NCI-H524 (cell line): ENCODE data around the gene MACIR.

Source experiments
- DNase-seq, 2 experiments: peaks; one replicate each; lab custom pipeline; 2025; lab: John Stamatoyannopoulos, UW

MACIR gene

DNA sequence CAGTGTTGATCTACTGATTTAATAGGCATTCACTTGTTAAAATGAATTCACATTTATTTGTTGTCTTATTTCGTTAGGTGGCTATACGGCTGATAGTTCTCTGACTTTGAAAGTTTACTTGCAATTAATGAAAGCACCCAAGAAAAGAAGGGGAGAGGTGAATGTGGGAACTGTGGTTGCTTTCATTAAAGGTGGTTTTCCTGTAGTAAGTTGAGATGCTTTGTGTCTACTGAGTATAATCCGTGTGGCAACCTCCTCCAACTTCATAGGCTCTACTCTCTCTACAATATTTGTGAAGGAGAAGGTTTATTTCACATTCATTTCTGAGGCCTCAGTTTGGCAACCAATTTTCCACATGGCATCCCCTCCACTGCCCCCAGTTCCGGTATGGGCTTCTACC is 12.8 kb upstream of the MACIR start:
- no peak for DNase-seq

DNA sequence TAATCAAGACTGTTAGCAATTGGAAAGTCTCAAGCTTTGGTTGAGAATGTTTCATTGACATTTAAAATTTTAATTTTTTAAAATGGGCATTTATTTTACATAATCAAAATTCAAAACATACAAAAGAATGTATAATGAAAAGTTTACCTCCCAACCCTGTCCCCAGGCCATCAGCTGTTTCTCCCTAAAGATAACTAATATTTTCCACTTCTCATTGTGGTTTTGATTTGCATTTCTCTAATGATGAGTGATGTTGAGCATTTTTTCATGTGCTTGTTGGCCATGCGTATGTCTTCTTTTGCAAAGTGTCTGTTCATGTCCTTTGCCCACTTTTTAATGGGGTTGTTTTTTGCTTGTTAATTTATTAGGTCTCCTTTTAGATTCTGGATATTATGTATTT is 11.4 kb upstream of the MACIR start:
- DNase-seq: no peak

DNA sequence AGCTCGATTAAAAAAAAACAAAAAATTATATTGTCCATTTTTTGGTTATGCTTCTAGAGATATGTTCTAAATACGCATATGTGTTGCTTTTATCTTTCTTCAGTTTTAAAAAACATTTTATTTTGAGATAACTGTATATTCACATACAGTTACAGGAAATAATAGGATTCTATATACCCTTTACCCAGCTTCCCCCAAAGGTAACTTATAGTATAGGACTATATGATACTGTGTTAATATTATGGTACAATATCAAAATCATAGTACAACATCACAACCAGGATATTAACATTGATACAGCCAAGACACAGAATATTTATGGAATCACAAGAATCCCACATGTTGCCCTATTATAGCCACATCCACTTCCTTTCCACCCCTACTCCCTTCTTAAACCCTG is 9.5 kb upstream of the MACIR start:
- no peak for DNase-seq

DNA sequence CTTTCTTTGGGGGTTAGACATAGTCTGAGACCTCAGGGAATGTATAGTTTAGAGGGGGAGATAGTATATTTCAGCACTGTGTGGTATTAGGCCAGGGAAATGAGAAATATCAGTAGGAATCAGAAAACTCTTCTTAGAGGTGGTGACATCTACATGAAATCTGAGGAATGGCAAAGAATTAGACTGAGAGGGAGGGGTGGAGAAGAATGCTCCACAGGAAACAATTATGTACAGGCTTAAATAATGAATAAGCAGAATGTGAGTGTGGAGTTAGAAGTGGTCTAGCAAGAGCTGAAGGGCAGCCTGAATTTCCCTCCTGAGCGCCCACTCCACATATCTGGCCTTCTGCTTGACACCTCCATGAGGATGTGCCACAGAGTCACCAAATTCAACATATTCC is 3.6 kb upstream of the MACIR start:
- no peak for DNase-seq

DNA sequence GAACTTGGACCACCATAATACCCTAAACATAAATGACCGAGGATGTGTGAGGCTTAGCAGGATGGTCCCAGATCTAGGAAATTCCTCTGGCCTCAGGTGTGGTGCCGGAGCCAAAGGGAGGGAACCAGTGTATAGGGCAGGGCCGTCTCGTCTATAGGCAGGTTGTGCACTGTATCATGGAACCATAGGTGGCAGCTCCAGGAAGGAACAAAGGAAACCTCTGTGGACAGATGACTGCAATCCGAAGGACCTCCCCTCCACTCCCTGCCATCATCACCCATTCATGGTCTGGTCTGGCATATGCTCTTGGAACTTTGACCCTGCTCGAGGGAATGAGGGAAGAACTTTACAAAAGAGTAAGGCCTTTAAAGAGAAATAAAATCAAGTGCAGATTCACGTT is 2.9 kb upstream of the MACIR start:
- DNase-seq: no peak

DNA sequence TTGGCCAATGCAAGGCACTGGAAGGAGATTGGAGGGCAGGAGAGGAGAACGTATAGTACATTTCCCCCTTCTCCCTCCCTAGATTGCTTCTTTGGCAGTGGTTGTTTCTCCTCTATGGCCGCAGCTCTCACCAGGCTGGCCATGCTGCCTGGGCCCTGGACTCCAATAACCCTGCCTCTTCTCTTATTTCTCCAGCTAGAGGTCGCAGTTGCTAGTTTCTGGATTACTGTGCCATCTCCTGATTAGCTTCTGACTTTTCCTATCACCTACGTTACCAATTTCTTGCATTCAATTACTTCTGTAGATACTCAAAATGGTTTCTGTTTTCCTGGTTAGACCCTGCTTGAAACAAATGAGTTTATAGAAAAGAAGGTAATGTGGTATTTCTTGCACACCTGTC is 2.4 kb upstream of the MACIR start:
- DNase-seq: no peak

DNA sequence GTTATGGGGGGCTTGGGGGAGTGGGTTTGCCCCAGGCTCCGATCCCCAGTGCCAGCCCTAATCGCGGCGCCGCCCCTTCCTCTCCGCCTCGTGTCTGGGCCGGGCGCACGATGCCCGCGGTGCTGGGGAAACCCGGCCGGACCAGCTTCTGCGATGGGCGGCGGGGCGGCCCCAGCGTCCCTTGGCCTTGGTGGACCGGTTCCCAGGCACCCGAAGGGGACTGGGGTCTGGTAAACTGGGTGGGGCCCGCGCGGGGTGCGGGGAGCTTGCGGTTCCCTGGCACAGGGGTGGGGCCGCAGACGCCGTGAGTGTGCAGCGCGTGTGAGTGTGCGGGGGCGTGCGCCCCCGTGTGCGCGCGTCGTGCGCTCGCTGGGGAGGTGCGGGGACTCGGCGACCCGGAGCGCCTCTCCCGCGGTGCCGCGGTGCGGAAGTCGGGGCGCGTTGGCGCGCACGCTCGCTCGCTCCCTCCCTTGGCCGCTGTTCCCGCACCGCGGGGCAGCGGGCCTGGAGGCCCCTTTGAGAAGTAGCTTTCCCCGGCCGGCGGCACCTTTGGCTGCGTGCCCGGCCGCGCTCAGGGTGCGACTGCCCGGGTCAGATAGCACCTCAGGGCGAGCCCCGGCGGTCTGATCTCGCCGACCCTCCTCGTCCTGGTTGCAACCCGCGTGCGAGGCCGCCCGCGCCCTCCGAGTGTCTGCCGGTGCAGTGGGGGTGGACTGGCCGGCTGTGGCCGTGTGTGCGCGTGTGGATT is 568 bp downstream of the MACIR start:
- DNase-seq: peak; percentile 62 to 67

DNA sequence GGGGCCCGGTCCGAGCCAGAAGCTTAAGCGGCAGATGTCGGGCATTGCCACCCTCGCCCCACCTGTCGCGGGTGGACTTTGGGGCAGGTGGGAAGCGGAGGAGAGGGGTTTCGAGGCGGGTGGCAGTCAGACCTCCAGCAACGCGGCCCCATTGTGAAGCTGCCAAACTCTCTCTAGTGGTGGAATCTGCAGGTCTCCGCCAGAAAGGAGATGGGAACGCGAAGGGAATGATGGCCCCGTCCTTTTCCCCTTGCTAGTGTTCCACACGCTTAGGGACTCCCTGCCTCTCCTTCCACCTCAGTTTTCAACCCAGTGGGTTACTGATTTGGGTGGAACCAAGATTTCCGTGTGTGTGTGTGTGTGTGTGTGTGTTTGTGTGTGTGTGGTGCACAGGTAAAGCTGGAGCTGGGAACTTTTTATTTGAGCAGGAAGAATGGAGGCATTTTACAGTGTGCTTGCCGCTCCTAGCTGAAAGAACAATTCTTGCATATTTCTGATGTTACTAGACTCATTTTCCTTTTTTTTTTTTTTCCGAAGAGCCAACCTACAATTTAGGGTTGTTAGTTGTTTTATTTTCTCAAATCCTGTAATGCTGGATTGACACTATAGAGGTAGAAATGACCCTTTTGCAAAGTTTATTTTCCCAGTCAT is 1.3 kb downstream of the MACIR start:
- peak; percentile 41 to 64 for DNase-seq

DNA sequence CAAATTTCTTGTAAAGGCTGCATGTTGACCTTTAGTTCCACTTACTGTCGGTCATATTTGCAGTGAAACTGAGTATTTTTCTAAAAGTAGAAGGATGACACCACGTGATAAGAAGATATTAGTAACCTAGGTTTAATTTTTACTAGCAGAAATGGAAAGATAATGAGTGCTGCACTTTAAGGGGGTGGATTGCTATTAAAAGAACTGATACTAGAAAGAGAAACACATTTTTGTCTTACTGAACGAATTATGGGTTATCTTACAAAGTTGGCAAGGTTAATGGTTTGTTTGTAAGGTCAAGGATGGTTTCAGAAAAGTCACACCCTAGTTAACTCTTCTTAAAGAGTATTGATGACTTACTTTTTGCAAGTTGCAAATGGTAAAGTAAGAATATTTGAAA is 2.4 kb downstream of the MACIR start:
- DNase-seq: no peak

DNA sequence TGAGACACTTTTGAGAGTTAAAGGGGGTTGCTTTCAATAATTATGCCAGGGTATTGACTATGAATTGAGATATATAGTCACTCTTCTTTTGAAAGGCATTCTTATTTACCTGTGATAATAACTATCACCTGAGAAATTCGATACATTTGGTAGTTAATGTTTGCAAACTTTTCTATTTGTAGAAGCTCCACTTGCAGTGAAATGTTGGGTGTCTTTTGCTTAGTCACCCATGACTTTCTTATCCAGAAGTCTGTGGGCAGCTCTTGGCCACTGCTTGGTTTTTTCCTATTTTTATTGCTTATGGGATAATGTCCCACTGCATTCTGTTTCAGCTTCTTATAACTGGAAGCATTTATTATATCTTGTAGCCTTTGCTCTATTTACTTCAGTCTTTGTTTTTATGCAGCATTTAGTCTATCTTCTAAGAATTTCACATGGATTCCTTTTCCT is 3.9 kb downstream of the MACIR start:
- DNase-seq: no peak

DNA sequence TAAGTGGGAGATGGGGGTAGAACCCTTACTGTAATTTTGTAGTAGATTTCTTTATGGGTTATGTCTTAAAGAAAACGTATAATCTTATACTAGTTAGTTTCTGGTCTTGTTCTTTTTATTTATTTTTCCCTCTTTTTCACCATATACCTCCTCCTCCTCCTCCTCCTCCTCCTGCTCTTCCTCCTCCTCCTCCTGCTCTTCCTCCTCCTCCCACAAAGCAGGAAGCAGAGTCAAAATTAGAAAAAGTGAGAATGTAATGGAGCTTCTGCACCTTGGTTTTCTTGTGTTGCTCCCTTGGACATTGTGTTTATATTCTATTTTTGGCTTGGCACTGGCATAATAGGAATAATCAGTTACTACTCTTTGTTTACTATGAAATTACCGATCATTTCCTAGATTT is 4.5 kb downstream of the MACIR start:
- DNase-seq: no peak

DNA sequence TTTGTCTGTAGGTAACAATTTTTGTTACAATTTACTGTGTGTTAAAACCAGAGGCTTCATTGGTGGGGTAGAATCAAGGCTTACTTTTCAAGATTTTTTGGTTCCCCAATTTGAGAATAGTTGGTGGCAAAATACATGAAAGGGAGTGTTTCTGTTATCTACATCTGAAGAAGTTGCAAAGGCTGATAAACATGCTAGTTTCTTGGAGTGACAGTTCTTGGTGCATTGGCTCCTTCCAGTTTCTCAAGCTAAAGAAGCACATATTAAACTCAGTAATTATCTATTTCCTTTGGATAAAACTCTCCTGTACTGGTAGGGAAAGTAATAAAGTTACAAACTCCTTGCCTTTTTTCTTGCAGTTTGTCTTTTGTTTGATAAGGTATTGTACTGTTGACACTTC is 5.9 kb downstream of the MACIR start:
- no peak for DNase-seq

DNA sequence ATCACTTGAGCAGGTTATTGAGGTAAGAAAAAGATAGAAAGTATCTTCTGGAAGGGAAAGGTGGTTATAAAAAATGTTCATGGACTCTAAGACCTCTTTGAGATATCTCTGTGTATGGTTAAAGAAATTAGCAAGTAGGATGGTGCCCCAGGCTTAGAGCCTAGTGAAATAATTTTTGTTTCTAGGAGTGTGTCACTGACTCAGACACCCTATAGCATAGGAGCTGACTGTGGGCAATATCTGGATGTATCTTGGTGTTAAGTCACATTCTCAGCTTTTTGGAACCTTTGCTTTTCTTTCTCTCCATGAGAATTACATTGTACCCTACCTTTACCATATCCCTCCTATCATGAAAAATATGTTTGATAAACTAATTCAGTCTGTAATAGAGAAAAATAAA is 12.0 kb downstream of the MACIR start:
- DNase-seq: no peak

DNA sequence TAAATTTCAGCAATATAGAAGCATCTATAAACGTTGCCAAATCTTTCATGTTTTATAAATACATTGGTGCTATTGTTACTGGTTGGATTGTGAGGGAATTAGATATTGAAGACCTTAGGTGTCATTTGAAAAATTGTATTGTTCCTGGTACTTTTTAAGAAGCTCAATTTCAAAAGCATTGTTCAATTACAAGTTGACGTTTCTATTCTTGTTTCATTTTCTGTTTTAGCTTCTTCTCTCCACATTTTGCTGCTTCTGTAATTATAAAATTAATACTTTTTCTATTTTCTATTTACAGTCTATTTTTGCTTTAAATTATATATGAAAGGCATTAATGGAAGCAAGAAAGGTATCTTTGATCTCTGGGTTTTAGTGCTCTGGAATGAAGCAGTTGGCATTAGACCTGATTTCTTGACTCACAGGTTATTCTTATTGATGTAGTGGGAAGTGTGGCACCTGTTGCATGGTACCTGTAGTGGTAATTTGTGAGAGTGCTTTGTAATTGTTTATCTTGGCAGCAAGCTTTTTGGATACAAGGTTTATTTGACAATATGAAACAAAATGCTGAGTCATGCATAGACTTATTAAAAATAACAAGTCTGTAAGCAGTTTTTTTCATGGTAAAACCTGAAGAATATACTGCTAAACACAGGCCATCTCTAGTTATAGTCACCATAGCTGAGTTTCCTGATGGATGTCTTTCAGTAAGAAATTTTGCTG is 13.2 kb downstream of the MACIR start:
- DNase-seq: no peak

DNA sequence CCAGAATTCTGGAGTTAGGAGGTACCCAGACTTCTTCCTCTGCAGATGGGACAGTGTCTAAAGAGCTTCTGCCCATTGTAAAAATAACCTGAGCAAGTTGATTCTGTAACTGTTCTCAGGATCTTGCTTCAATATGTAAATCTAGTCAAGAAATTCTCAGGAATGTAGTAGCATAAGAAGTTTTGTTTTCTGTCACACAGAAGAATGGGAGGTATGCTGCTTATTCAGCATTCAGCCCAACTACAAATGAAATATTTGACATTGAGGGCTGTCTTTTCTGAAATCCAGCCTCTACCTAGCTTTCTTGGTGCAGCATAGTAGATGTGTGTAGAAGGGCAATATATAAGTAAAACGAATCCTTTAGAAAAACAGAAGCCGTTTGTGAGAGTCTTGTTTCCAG is 13.8 kb downstream of the MACIR start:
- no peak for DNase-seq

DNA sequence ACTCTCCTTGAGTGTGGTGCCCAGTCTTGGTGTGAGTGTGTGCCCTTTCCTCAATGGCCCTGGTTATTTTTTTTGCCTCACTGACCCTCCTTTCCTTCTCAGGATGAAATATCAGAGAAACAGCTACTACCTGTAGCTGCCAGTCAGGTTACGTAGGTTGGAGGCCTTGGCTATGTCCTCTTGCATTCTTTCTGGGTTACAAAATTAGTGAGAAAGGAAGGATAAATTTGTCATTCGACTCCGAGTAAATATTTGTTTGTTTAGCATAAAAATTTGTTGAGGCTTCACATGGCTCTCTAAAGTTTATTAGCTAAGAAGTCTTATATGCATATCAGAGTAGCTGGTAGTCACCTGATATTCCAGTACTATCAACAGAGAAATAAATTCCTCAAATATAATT is 15.4 kb downstream of the MACIR start:
- no peak for DNase-seq

DNA sequence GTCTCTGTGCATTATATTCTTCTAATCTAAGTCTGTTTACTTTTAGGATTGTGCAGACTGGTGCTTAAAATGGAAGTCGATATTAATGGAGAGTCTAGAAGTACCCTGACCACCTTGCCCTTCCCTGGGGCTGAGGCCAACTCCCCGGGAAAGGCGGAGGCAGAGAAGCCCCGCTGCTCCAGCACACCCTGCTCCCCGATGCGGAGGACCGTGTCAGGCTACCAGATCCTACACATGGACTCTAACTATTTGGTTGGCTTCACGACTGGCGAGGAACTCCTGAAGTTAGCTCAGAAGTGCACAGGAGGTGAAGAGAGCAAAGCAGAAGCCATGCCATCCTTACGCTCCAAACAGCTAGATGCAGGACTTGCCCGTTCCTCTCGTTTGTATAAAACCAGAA is 17.3 kb downstream of the MACIR start:
- DNase-seq: no peak

DNA sequence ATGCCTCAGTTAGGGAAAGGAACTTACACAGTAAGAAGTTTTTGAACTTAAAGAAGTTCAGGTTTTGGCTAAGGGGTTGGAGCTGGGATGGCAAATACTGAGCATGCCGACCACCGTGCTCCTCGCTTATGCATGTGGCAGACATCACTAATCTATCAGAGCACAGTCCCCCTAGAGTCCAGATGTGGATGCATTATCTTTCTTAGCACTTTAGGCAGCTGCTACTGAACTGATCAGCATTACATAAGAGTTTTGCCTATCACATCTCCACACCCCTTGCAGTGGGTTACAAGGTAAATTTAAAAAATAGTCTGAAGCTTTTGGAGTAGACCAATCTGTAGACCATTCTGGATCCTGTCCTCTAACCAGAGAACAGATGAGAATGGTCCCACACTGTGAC is 22.4 kb downstream of the MACIR start:
- no peak for DNase-seq

DNA sequence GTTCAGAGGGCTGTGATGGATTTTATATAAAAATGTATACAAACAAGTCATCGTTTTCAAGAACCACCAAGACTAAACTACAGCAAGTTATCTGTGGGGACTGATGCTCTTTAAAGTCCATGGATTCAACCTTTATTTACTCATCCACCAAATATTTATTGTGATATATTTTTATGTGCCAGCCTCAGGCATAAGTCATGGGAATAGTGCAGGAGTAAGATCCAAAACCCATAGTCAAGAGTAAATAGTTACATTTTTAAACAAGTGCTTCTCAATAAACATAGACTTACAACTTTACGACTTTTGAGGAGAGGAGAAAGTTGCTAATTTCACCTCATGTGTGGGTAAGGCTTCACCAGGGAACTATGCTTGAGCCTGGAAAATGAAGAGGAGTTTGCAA is 24.6 kb downstream of the MACIR start:
- no peak for DNase-seq

DNA sequence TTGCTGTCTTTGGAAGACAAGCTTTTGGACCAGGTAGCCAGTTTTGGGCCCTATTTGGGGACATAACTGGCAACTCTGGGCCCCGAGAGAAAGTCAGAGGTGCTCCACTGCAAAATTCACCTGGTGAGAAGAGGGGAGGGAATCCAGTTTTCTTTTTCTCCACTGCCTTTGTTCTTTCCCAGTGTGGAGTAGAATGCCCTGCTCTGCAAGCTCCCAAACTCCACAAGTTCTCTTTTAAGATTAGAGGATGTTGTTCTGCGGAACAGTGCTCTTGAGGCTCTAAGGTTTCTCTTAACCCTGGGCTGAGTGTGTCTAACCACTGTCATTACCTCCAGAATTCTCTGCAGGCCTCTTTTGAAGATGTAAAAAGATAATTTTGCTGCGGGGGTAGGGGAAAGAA is 25.3 kb downstream of the MACIR start:
- no peak for DNase-seq

DNA sequence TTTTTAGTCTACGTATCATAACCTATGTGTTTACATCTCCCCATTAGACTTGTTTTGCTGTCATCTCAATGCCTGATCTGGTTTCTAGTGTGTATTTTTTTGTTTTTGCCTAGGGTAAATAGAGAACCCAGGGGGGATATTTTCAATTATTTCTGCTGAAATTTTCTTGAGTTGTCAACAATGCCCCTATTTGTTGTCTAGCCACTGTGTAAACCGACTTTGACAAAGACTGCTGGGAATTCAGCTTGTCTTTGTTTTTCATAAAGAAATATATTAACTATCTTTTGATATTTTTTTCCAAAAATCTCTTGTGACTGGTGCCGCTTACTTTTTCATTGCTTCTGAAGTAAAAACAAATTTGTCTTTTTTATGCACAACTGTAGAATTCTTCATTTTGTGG is 28.1 kb downstream of the MACIR start:
- no peak for DNase-seq

DNA sequence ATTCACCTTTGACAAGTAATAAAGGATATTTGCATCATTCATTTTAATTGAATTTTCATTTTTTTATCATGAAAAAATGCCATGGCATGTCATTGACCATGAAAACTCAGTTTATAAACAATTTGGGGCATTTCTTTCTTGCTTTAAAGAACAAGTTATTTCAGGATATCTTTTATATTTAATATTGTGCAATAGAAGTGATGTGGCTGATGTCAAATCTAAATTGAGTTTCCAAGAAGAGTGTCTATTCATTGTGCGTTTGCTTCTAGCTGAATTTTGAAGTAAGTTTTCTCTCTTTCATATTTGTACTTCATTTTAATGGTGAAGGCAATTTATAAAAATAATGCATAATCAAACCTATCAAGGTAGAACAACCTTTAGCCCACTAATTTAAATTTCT is 30.5 kb downstream of the MACIR start:
- no peak for DNase-seq

DNA sequence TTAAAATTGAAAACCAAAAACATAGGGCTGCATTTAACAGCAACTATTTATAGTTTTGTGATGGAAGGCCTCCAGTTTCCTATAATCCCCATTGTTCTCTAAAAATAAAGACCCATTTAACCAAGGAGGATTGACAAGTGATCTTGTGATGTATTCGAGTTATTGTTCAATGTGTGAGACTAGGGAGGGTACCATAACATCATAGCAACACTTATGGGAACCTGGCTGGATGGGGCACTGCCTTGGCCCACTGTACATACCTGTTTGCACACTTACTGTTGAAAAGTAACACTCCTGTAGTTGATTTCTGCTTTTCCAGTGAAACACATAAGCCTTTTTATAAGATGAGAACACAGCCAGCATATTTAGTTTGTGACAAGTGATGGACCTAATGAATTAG is 32.3 kb downstream of the MACIR start:
- DNase-seq: no peak
